Measurements from ENCODE around the gene CATSPERD.

Gene CATSPERD

GRCh38 chr19:5690955-5691821 lies 29.2 kb upstream of the CATSPERD start:
- no peak for DNase-seq (ENCODE audit: low read depth in 1 of 2, low spot score in 1 of 2)
- no peak for TF ChIP-seq JUND (IDR thresholded peaks at IDR 0.05; ENCODE audit: low read depth)
- in situ Hi-C loops (cut with HindIII; ENCODE audit: low pct_unique_long_range_greater_than_20kb, low sequenced_read_pairs): no loop called here

GRCh38 chr19:5691822-5692722 lies 28.4 kb upstream of the CATSPERD start:
- no peak for DNase-seq (ENCODE audit: low read depth in 1 of 2, low spot score in 1 of 2)
- in situ Hi-C loops (cut with HindIII; ENCODE audit: low pct_unique_long_range_greater_than_20kb, low sequenced_read_pairs): no loop called here
- no peak for TF ChIP-seq JUND (IDR thresholded peaks at IDR 0.05; ENCODE audit: low read depth)

- DNase-seq (ENCODE audit: low read depth in 1 of 2, low spot score in 1 of 2): no peak
- TF ChIP-seq JUND (IDR thresholded peaks at IDR 0.05; ENCODE audit: low read depth): no peak
- in situ Hi-C loops (cut with HindIII; ENCODE audit: low pct_unique_long_range_greater_than_20kb, low sequenced_read_pairs): no loop called here
These were observed 27.7 kb upstream of the CATSPERD start for GRCh38 chr19:5692723-5693194.

GRCh38 chr19:5693195-5694166 lies 27.0 kb upstream of the CATSPERD start:
- in situ Hi-C loops (cut with HindIII; ENCODE audit: low pct_unique_long_range_greater_than_20kb, low sequenced_read_pairs): no loop called here

GRCh38 chr19:5694167-5694955 lies 26.1 kb upstream of the CATSPERD start:
- no peak for TF ChIP-seq JUND (IDR thresholded peaks at IDR 0.05; ENCODE audit: low read depth)
- in situ Hi-C loops (cut with HindIII; ENCODE audit: low pct_unique_long_range_greater_than_20kb, low sequenced_read_pairs): no loop called here
- DNase-seq (ENCODE audit: low read depth in 1 of 2, low spot score in 1 of 2): no peak

More at GRCh38 chr19:5693195-5694166, 27.0 kb upstream of the CATSPERD start:
- no peak for DNase-seq (ENCODE audit: low read depth in 1 of 2, low spot score in 1 of 2)
- TF ChIP-seq JUND (IDR thresholded peaks at IDR 0.05; ENCODE audit: low read depth): no peak

- DNase-seq (ENCODE audit: low read depth in 1 of 2, low spot score in 1 of 2): no peak
- no peak for TF ChIP-seq JUND (IDR thresholded peaks at IDR 0.05; ENCODE audit: low read depth)
- in situ Hi-C loops (cut with HindIII; ENCODE audit: low pct_unique_long_range_greater_than_20kb, low sequenced_read_pairs): no loop called here
These were observed 25.3 kb upstream of the CATSPERD start for GRCh38 chr19:5694956-5695648.

GRCh38 chr19:5695649-5696195 lies 24.7 kb upstream of the CATSPERD start:
- no peak for TF ChIP-seq JUND (IDR thresholded peaks at IDR 0.05; ENCODE audit: low read depth)
- in situ Hi-C loops (cut with HindIII; ENCODE audit: low pct_unique_long_range_greater_than_20kb, low sequenced_read_pairs): no loop called here
- DNase-seq (ENCODE audit: low read depth in 1 of 2, low spot score in 1 of 2): no peak

- no peak for TF ChIP-seq JUND (IDR thresholded peaks at IDR 0.05; ENCODE audit: low read depth)
- in situ Hi-C loops (cut with HindIII; ENCODE audit: low pct_unique_long_range_greater_than_20kb, low sequenced_read_pairs): no loop called here
- DNase-seq (ENCODE audit: low read depth in 1 of 2, low spot score in 1 of 2): no peak
These were observed 24.0 kb upstream of the CATSPERD start for GRCh38 chr19:5696196-5697021.

GRCh38 chr19:5697022-5697889 lies 23.2 kb upstream of the CATSPERD start:
- in situ Hi-C loops (cut with HindIII; ENCODE audit: low pct_unique_long_range_greater_than_20kb, low sequenced_read_pairs): no loop called here
- no peak for DNase-seq (ENCODE audit: low read depth in 1 of 2, low spot score in 1 of 2)
- TF ChIP-seq JUND (IDR thresholded peaks at IDR 0.05; ENCODE audit: low read depth): no peak

Measured in T47D (cell line).